Trophoblast cell (in vitro differentiated cells and primary cell): ENCODE data around the gene RHEB.

ENCODE experiments used
- DNase-seq, 2 donors: peaks; one replicate each; pipeline ENCODE4 v3.0.0-alpha.2; 2016
- H2AFZ ChIP-seq: 2 replicates; pipeline ENCODE4 v1.6.1; 2013; ENCODE audit warnings: low read length, moderate library complexity, mild to moderate bottlenecking; ENCODE audit not compliant: insufficient read depth, poor library complexity
- H2AK5ac ChIP-seq: 2 replicates; pipeline ENCODE4 v1.6.1; 2013; ENCODE audit warnings: mild to moderate bottlenecking, low read length
- H2BK120ac ChIP-seq: 2 replicates; pipeline ENCODE4 v1.6.1; 2013; ENCODE audit warnings: low read length, mild to moderate bottlenecking, moderate library complexity; ENCODE audit not compliant: insufficient read depth, poor library complexity
- H2BK12ac ChIP-seq: 2 replicates; pipeline ENCODE4 v1.6.1; 2013; ENCODE audit warnings: mild to moderate bottlenecking, low read length, moderate library complexity
- H2BK5ac ChIP-seq: 2 replicates; pipeline ENCODE4 v1.6.1; 2013; ENCODE audit warnings: low read length, low read depth, moderate library complexity, mild to moderate bottlenecking; ENCODE audit not compliant: poor library complexity
- H3K14ac ChIP-seq: 2 replicates; pipeline ENCODE4 v1.6.1; 2013; ENCODE audit warnings: mild to moderate bottlenecking, low read length
- H3K18ac ChIP-seq: 2 replicates; pipeline ENCODE4 v1.6.1; 2013; ENCODE audit warnings: mild to moderate bottlenecking, low read length
- H3K23ac ChIP-seq: 2 replicates; pipeline ENCODE4 v1.6.1; 2013; ENCODE audit warnings: low read length
- H3K27ac ChIP-seq: 2 replicates; pipeline ENCODE4 v1.5.1; 2013; ENCODE audit warnings: low read depth, mild to moderate bottlenecking, inconsistent platforms, low read length, moderate library complexity
- H3K27me3 ChIP-seq: 2 replicates; pipeline ENCODE4 v1.6.1; 2013; ENCODE audit warnings: inconsistent platforms, mild to moderate bottlenecking, low read length, moderate library complexity; ENCODE audit not compliant: insufficient read depth
- H3K36me3 ChIP-seq, 2 experiments: 1 replicate in 1 of 2; 2 replicates in 1 of 2; pipeline ENCODE4 v1.6.1; 2013; ENCODE audit warnings: low read length in 2 of 2, mild to moderate bottlenecking in 2 of 2, moderate library complexity in 1 of 2; ENCODE audit not compliant: insufficient read depth in 2 of 2, control insufficient read depth in 1 of 2
- H3K4ac ChIP-seq: 2 replicates; pipeline ENCODE4 v1.6.1; 2013; ENCODE audit warnings: low read depth, mild to moderate bottlenecking, low read length, moderate library complexity
- H3K4me1 ChIP-seq, 2 experiments: 1 replicate in 1 of 2; 2 replicates in 1 of 2; pipeline ENCODE4 v1.6.1; 2013; ENCODE audit warnings: low read length in 2 of 2, mild to moderate bottlenecking in 2 of 2, moderate library complexity in 1 of 2; ENCODE audit not compliant: insufficient read depth in 2 of 2, control insufficient read depth in 1 of 2
- H3K4me2 ChIP-seq: 2 replicates; pipeline ENCODE4 v1.6.1; 2013; ENCODE audit warnings: inconsistent platforms, mild to moderate bottlenecking, low read length, moderate library complexity
- H3K4me3 ChIP-seq: 2 replicates; pipeline ENCODE4 v1.5.1; 2013; ENCODE audit warnings: mild to moderate bottlenecking, low read depth, low read length, inconsistent platforms
- H3K79me1 ChIP-seq: one replicate; pipeline ENCODE4 v1.6.1; 2013; ENCODE audit warnings: low read length
- H3K79me2 ChIP-seq: 2 replicates; pipeline ENCODE4 v1.6.1; 2013; ENCODE audit warnings: low read length, mild to moderate bottlenecking; ENCODE audit not compliant: control insufficient read depth, insufficient read depth, poor library complexity
- H3K9ac ChIP-seq: 2 replicates; pipeline ENCODE4 v1.6.1; 2013; ENCODE audit warnings: mild to moderate bottlenecking, low read length
- H3K9me3 ChIP-seq: 2 replicates; pipeline ENCODE4 v1.6.1; 2013; ENCODE audit warnings: low read depth, mild to moderate bottlenecking, control low read depth, inconsistent platforms, low read length; ENCODE audit not compliant: insufficient read depth
- H4K12ac ChIP-seq: 2 replicates; pipeline ENCODE4 v1.6.1; 2013; ENCODE audit warnings: low read depth, mild to moderate bottlenecking, low read length, moderate library complexity
- H4K8ac ChIP-seq: 2 replicates; pipeline ENCODE4 v1.6.1; 2013; ENCODE audit warnings: low read depth, mild to moderate bottlenecking, low read length, moderate library complexity
- H4K91ac ChIP-seq: one replicate; pipeline ENCODE4 v1.6.1; 2013; ENCODE audit warnings: low read depth, mild to moderate bottlenecking, low read length, moderate library complexity
- WGBS: extraction: QIAGEN DNeasy Blood & Tissue Kit; methylation state at CpG from one replicate; pipeline ENCODE4 v1.1.7; 2013; ENCODE audit warnings: missing lambda C conversion rate; ENCODE audit not compliant: insufficient read length, insufficient coverage; ENCODE audit errors: extremely low coverage; 5-methylcytosine and 5-hydroxymethylcytosine counted together

The RHEB gene

GRCh38 chr7:151490456-151491105 lies 29.1 kb downstream of the RHEB start:
- no peak overlapping the region for H4K8ac ChIP-seq
- H2BK12ac ChIP-seq: no peak overlapping the region
- H2BK120ac ChIP-seq: no peak overlapping the region
- H3K9me3 ChIP-seq: no peaks in the 10 kb centered on the region
- H3K36me3 ChIP-seq: peaks cover 10 to 19% of the 10 kb centered on the region in 2 experiments
- H3K27ac ChIP-seq: no peak overlapping the region
- peaks cover 6% of the 10 kb centered on the region for H3K79me1 ChIP-seq
- H3K9ac ChIP-seq: no peak overlapping the region
- no peaks in the 10 kb centered on the region for H3K27me3 ChIP-seq
- no peak overlapping the region for H3K4me2 ChIP-seq
- no CpG with 5 or more reads among the region's 4 CpGs for WGBS
- no peak for DNase-seq
- no peak overlapping the region for H2AK5ac ChIP-seq
- H3K23ac ChIP-seq: no peak overlapping the region
- H2AFZ ChIP-seq: no peak overlapping the region
- no peak overlapping the region for H3K18ac ChIP-seq
- H3K79me2 ChIP-seq: peaks cover 4% of the 10 kb centered on the region
- no peak overlapping the region for H3K14ac ChIP-seq
- H3K4me1 ChIP-seq: peaks cover 9 to 12% of the 10 kb centered on the region in 2 experiments
- H3K4ac ChIP-seq: no peak overlapping the region
- no peak overlapping the region for H3K4me3 ChIP-seq
- H4K12ac ChIP-seq: no peak overlapping the region
- no peak overlapping the region for H4K91ac ChIP-seq
- H2BK5ac ChIP-seq: no peak overlapping the region

- Histone ChIP-seq H2BK120ac (no peak overlapping the region), H3K79me2 (peaks cover 4% of the 10 kb centered on the region), H4K12ac (no peak overlapping the region), H4K8ac (no peak overlapping the region), H3K9ac (no peak overlapping the region), H3K4me2 (no peak overlapping the region), H3K18ac (no peak overlapping the region), H3K14ac (no peak overlapping the region), H4K91ac (no peak overlapping the region), H2AK5ac (no peak overlapping the region), H3K4me1 (peaks cover 9 to 11% of the 10 kb centered on the region in 2 experiments), H2BK12ac (no peak overlapping the region), H3K27ac (no peak overlapping the region), H3K4ac (no peak overlapping the region), H3K27me3 (no peaks in the 10 kb centered on the region), H3K79me1 (peaks cover 6% of the 10 kb centered on the region), H3K4me3 (no peak overlapping the region), H3K36me3 (peaks cover 11 to 19% of the 10 kb centered on the region in 2 experiments), H2AFZ (no peak overlapping the region), H2BK5ac (no peak overlapping the region), H3K9me3 (no peaks in the 10 kb centered on the region), H3K23ac (no peak overlapping the region)
- DNase-seq: no peak
- no CpG with 5 or more reads among the region's 2 CpGs for WGBS
Observed at GRCh38 chr7:151489498-151489897, 30.2 kb downstream of the RHEB start.

GRCh38 chr7:151488096-151488495 lies 31.6 kb downstream of the RHEB start:
- Histone ChIP-seq H3K9ac (no peak overlapping the region), H4K91ac (no peak overlapping the region), H3K4ac (no peak overlapping the region), H3K14ac (no peak overlapping the region), H3K79me1 (peaks cover 6% of the 10 kb centered on the region), H3K18ac (no peak overlapping the region), H3K4me1 (peaks cover 12 to 14% of the 10 kb centered on the region in 2 experiments), H2BK12ac (no peak overlapping the region), H3K27me3 (no peaks in the 10 kb centered on the region), H4K12ac (no peak overlapping the region), H2BK120ac (no peak overlapping the region), H2AK5ac (no peak overlapping the region), H3K9me3 (no peaks in the 10 kb centered on the region), H3K27ac (no peak overlapping the region), H2BK5ac (no peak overlapping the region), H3K23ac (no peak overlapping the region), H3K36me3 (peaks cover 11 to 21% of the 10 kb centered on the region in 2 experiments), H3K4me3 (no peak overlapping the region), H3K79me2 (peaks cover 2% of the 10 kb centered on the region), H3K4me2 (no peak overlapping the region), H2AFZ (no peak overlapping the region), H4K8ac (no peak overlapping the region)
- DNase-seq: no peak

- no peak overlapping the region for H4K91ac ChIP-seq
- H3K27me3 ChIP-seq: no peaks in the 10 kb centered on the region
- H3K79me1 ChIP-seq: peaks cover 4% of the 10 kb centered on the region
- no peak overlapping the region for H3K27ac ChIP-seq
- H2BK120ac ChIP-seq: no peak overlapping the region
- no peak overlapping the region for H4K8ac ChIP-seq
- DNase-seq: no peak
- no peak overlapping the region for H3K23ac ChIP-seq
- H2AK5ac ChIP-seq: no peak overlapping the region
- H3K18ac ChIP-seq: no peak overlapping the region
- WGBS: no CpG with 5 or more reads among the region's 2 CpGs
- peaks cover 11 to 26% of the 10 kb centered on the region in 2 experiments for H3K36me3 ChIP-seq
- no peaks in the 10 kb centered on the region for H3K9me3 ChIP-seq
- peaks cover 10% of the 10 kb centered on the region in 2 experiments for H3K4me1 ChIP-seq
- H3K79me2 ChIP-seq: no peaks in the 10 kb centered on the region
- no peak overlapping the region for H3K4ac ChIP-seq
- H2BK5ac ChIP-seq: no peak overlapping the region
- H3K4me2 ChIP-seq: no peak overlapping the region
- no peak overlapping the region for H3K14ac ChIP-seq
- H2AFZ ChIP-seq: no peak overlapping the region
- no peak overlapping the region for H3K9ac ChIP-seq
- H4K12ac ChIP-seq: no peak overlapping the region
- no peak overlapping the region for H3K4me3 ChIP-seq
- H2BK12ac ChIP-seq: no peak overlapping the region
Observed at GRCh38 chr7:151487228-151487627, 32.5 kb downstream of the RHEB start.
